ENCODE data around the gene ATOSA.

DNA sequence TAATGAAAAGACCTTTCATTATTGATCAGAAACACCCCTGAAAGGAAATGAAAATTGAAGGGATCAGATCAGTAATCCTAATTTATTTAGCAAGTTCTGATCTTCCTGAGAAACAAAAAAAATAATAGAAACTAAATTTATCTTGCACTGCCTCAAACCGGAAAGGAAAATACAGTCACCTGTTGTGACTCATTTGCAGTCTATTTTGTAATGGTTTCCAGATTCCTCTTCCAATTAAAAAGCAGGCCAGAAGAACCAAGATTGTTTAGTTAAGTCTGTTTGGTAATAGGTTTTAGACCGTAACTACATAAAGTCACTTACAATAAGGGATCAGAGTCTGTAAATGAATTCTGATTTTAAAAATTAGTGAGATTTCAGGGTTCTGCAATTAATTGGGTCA lies 49.7 kb upstream of the ATOSA start:
- TF ChIP-seq, protein P1, sequence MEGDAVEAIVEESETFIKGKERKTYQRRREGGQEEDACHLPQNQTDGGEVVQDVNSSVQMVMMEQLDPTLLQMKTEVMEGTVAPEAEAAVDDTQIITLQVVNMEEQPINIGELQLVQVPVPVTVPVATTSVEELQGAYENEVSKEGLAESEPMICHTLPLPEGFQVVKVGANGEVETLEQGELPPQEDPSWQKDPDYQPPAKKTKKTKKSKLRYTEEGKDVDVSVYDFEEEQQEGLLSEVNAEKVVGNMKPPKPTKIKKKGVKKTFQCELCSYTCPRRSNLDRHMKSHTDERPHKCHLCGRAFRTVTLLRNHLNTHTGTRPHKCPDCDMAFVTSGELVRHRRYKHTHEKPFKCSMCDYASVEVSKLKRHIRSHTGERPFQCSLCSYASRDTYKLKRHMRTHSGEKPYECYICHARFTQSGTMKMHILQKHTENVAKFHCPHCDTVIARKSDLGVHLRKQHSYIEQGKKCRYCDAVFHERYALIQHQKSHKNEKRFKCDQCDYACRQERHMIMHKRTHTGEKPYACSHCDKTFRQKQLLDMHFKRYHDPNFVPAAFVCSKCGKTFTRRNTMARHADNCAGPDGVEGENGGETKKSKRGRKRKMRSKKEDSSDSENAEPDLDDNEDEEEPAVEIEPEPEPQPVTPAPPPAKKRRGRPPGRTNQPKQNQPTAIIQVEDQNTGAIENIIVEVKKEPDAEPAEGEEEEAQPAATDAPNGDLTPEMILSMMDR (IDR thresholded peaks at IDR 0.05; ENCODE audit: low read depth, low read length, poor library complexity, severe bottlenecking): no peak
- TF ChIP-seq EZH2phosphoT487 (IDR thresholded peaks at IDR 0.05; ENCODE audit: borderline replicate concordance, low read length): no peak

Measured in DOHH2 (cell line).